ENCODE data around the gene OTOF.

OTOF gene

DNA sequence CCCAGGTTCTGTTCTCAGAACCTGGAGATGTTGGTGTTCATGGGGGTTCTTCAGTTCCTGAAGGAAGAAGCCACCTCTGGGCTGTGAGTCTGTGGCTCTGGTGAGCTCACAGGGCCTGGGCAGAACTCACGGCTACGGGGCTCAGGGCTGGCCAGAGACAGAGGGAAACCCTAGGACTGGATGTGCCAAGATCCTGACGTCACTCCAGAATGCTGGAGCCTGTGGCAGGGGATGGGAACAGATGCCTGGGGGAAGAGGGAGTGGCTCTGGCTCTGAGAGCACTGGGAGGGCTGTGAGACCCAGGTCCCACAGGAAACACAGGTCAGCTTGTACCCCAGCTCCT is at the start of gene OTOF:
TSS of gene OTOF (minus strand) at position 214 of the 343 bp plus-strand sequence.
- in situ Hi-C loops (cut with MboI; ENCODE audit: low sequenced_read_pairs, unreplicated experiment), result no loop called here
- TF ChIP-seq, protein P1, sequence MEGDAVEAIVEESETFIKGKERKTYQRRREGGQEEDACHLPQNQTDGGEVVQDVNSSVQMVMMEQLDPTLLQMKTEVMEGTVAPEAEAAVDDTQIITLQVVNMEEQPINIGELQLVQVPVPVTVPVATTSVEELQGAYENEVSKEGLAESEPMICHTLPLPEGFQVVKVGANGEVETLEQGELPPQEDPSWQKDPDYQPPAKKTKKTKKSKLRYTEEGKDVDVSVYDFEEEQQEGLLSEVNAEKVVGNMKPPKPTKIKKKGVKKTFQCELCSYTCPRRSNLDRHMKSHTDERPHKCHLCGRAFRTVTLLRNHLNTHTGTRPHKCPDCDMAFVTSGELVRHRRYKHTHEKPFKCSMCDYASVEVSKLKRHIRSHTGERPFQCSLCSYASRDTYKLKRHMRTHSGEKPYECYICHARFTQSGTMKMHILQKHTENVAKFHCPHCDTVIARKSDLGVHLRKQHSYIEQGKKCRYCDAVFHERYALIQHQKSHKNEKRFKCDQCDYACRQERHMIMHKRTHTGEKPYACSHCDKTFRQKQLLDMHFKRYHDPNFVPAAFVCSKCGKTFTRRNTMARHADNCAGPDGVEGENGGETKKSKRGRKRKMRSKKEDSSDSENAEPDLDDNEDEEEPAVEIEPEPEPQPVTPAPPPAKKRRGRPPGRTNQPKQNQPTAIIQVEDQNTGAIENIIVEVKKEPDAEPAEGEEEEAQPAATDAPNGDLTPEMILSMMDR (IDR thresholded peaks at IDR 0.05; ENCODE audit: borderline replicate concordance, control extremely low read depth, extremely low read depth, insufficient read depth, missing control alignments), result no peak
- no peak for DNase-seq (ENCODE audit: low spot score)

DNA sequence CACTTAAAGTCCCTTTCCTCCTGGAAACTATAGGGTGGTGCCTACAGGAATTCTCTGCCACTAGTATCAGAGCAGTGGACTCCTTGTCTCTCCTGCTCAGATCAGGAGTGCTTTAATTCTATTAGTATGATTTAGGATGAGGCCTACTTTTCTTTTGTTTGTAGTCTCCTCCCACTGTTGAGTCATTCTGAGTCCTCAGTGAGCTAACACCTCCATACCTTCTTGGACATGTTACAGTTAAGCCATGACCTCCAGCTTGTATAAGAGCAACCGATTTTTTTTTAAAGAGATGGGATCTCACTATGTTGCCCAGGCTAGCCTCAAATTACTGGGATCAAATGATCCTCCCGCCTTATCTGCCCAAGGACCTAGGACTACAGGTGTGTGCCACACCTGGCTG is 48.7 kb upstream of the OTOF start:
- TF ChIP-seq, protein P1 (IDR thresholded peaks at IDR 0.05; ENCODE audit: borderline replicate concordance, control extremely low read depth, extremely low read depth, insufficient read depth, missing control alignments), result no peak
- in situ Hi-C loops (cut with MboI; ENCODE audit: low sequenced_read_pairs, unreplicated experiment), result no loop called here
- no peak for DNase-seq (ENCODE audit: low spot score)

GRCh38 chr2:26526105-26526504 is 48.2 kb upstream of the OTOF start:
- TF ChIP-seq, protein P1 (IDR thresholded peaks at IDR 0.05; ENCODE audit: borderline replicate concordance, control extremely low read depth, extremely low read depth, insufficient read depth, missing control alignments), result no peak
- in situ Hi-C loops (cut with MboI; ENCODE audit: low sequenced_read_pairs, unreplicated experiment), result no loop called here
- DNase-seq (ENCODE audit: low spot score), result no peak

GRCh38 chr2:26523750-26524149 is 45.8 kb upstream of the OTOF start:
- DNase-seq (ENCODE audit: low spot score), result no peak
- in situ Hi-C loops (cut with MboI; ENCODE audit: low sequenced_read_pairs, unreplicated experiment), result no loop called here
- TF ChIP-seq, protein P1 (IDR thresholded peaks at IDR 0.05; ENCODE audit: borderline replicate concordance, control extremely low read depth, extremely low read depth, insufficient read depth, missing control alignments), result no peak

GRCh38 chr2:26522751-26523171 is 44.8 kb upstream of the OTOF start:
- TF ChIP-seq, protein P1 (IDR thresholded peaks at IDR 0.05; ENCODE audit: borderline replicate concordance, control extremely low read depth, extremely low read depth, insufficient read depth, missing control alignments), result no peak
- in situ Hi-C loops (cut with MboI; ENCODE audit: low sequenced_read_pairs, unreplicated experiment), result no loop called here
- DNase-seq (ENCODE audit: low spot score), result no peak

DNA sequence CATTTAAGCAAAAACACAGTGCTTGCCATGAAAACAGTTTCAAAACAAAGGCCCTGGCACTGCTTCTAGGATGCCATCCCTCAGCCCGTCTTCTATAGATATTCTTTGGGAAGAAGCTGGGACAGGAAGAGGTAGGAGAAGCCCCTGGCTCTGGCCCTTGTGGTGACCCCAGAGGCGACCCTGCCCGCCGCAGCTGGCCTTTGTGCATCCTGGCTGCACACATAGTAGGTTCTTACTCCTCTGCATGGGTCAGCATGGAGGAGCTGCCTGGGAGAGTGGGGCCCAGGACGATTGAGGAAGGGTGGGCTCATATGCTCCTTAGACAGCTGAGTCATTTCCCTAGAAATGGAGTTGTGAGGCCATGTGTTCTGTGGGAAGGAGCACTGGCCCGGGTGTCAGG is 44.4 kb upstream of the OTOF start:
- TF ChIP-seq, protein P1 (IDR thresholded peaks at IDR 0.05; ENCODE audit: borderline replicate concordance, control extremely low read depth, extremely low read depth, insufficient read depth, missing control alignments), result no peak
- in situ Hi-C loops (cut with MboI; ENCODE audit: low sequenced_read_pairs, unreplicated experiment), result no loop called here
- no peak for DNase-seq (ENCODE audit: low spot score)

GRCh38 chr2:26521913-26522180 is 43.9 kb upstream of the OTOF start:
- no peak for DNase-seq (ENCODE audit: low spot score)
- in situ Hi-C loops (cut with MboI; ENCODE audit: low sequenced_read_pairs, unreplicated experiment), result no loop called here
- TF ChIP-seq, protein P1 (IDR thresholded peaks at IDR 0.05; ENCODE audit: borderline replicate concordance, control extremely low read depth, extremely low read depth, insufficient read depth, missing control alignments), result no peak

Data from GM13976 (cell line).